Skin epidermis (tissue), 12 donors: ENCODE results near the gene SPRR2G.
"Not testable (repeated sequence)": the region's sequence is repeated elsewhere in the genome, so short reads cannot be mapped to it uniquely, and the experiment has no call there.

Experiments
- H3K27ac ChIP-seq, 21 experiments: fragments of 200-600 bp; sonication (generic) in 11 of 21; one replicate each; pipeline ENCODE4 v1.5.0; 2020; ENCODE audit warnings: mild to moderate bottlenecking in 3 of 21, inconsistent platforms in 2 of 21, moderate library complexity in 2 of 21
- H3K4me3 ChIP-seq, 7 experiments: fragments of 200-600 bp; sonication (generic) in 2 of 7; one replicate each; pipeline ENCODE4 v1.5.0; 2020; ENCODE audit warnings: inconsistent platforms in 2 of 7, mild to moderate bottlenecking in 2 of 7, moderate library complexity in 1 of 7

The SPRR2G gene

GRCh38 chr1:153150846-153151245 lies at the start of gene SPRR2G:
SPRR2G (minus strand) TSS chr1:153150890; CDS start chr1:153150110, 780 bp downstream.
- no peak within 1 kb of the TSS for H3K4me3 ChIP-seq
- H3K27ac ChIP-seq: peak within 1 kb of the TSS in 1 of 21 experiments; percentile 23

- Histone ChIP-seq H3K4me3 (no peak overlapping the region), H3K27ac (no peak overlapping the region)
These were observed 44.5 kb upstream of the SPRR2G start for GRCh38 chr1:153195216-153195615.

GRCh38 chr1:153194331-153195050 lies 43.8 kb upstream of the SPRR2G start:
- H3K4me3 ChIP-seq: no peak overlapping the region
- no peak overlapping the region for H3K27ac ChIP-seq

- H3K4me3 ChIP-seq: no peak overlapping the region
- H3K27ac ChIP-seq: no peak overlapping the region
These were observed 42.0 kb upstream of the SPRR2G start for GRCh38 chr1:153192697-153193096.

- Histone ChIP-seq H3K27ac (no peak overlapping the region), H3K4me3 (no peak overlapping the region)
These were observed 39.7 kb upstream of the SPRR2G start for GRCh38 chr1:153190373-153190772.

GRCh38 chr1:153188301-153188700 lies 37.6 kb upstream of the SPRR2G start:
- H3K27ac ChIP-seq, H3K4me3 ChIP-seq: not testable (repeated sequence)

GRCh38 chr1:153180556-153180955 lies 29.9 kb upstream of the SPRR2G start:
- Histone ChIP-seq H3K27ac (no peak overlapping the region), H3K4me3 (no peak overlapping the region)

- H3K27ac ChIP-seq: no peak overlapping the region
- no peak overlapping the region for H3K4me3 ChIP-seq
These were observed 28.2 kb upstream of the SPRR2G start for GRCh38 chr1:153178922-153179321.

- Histone ChIP-seq H3K4me3 (no peak overlapping the region), H3K27ac (peak overlapping the region in 3 of 21 experiments; percentile 5 to 55 (median 33))
These were observed 23.9 kb upstream of the SPRR2G start for GRCh38 chr1:153174624-153175023.

- Histone ChIP-seq H3K27ac (no peak overlapping the region), H3K4me3 (no peak overlapping the region)
These were observed 18.0 kb upstream of the SPRR2G start for GRCh38 chr1:153168686-153169085.

GRCh38 chr1:153155541-153155940 lies 4.9 kb upstream of the SPRR2G start:
- Histone ChIP-seq H3K4me3 (no peak overlapping the region), H3K27ac (no peak overlapping the region)

- Histone ChIP-seq H3K27ac (no peak overlapping the region), H3K4me3 (no peak overlapping the region)
These were observed 1.8 kb upstream of the SPRR2G start for GRCh38 chr1:153152481-153152880.

GRCh38 chr1:153141377-153141776 lies 9.3 kb downstream of the SPRR2G start:
- H3K4me3 ChIP-seq: no peak overlapping the region
- no peak overlapping the region for H3K27ac ChIP-seq

GRCh38 chr1:153140484-153140883 lies 10.2 kb downstream of the SPRR2G start:
- no peak overlapping the region for H3K27ac ChIP-seq
- H3K4me3 ChIP-seq: no peak overlapping the region

- H3K27ac ChIP-seq: no peak overlapping the region
- H3K4me3 ChIP-seq: no peak overlapping the region
These were observed 16.9 kb downstream of the SPRR2G start for GRCh38 chr1:153133743-153134142.

GRCh38 chr1:153133267-153133666 lies 17.4 kb downstream of the SPRR2G start:
- Histone ChIP-seq H3K27ac (no peak overlapping the region), H3K4me3 (no peak overlapping the region)

GRCh38 chr1:153128688-153129087 lies 22.0 kb downstream of the SPRR2G start:
- not testable (repeated sequence) for H3K27ac ChIP-seq, H3K4me3 ChIP-seq

- Histone ChIP-seq H3K4me3 (no peak overlapping the region), H3K27ac (no peak overlapping the region)
These were observed 23.4 kb downstream of the SPRR2G start for GRCh38 chr1:153127296-153127695.

- Histone ChIP-seq H3K4me3 (no peak overlapping the region), H3K27ac (no peak overlapping the region)
These were observed 25.2 kb downstream of the SPRR2G start for GRCh38 chr1:153125536-153125935.

- not testable (repeated sequence) for H3K4me3 ChIP-seq
- H3K27ac ChIP-seq: peak overlapping the region in 6 of 21 experiments; percentile 38 to 65 (median 54)
These were observed 26.9 kb downstream of the SPRR2G start for GRCh38 chr1:153123793-153124192.

GRCh38 chr1:153122831-153123421 lies 27.8 kb downstream of the SPRR2G start:
- Histone ChIP-seq H3K27ac (peak overlapping the region in 16 of 21 experiments; percentile 34 to 75 (median 52)), H3K4me3 (no peak overlapping the region)
